ENCODE data around the gene CPNE4. TPM values are rescaled to one million over a fixed set of nuclear protein-coding genes. Genes with fewer than 3 reads are reported as not detected.
"Not testable (repeated sequence)": the region's sequence is repeated elsewhere in the genome, so short reads cannot be mapped to it uniquely, and the experiment has no call there.

Gene CPNE4
- not detected in 2 replicates for total RNA-seq (2014; rRNA removed; shearing (Covaris generic))

DNA sequence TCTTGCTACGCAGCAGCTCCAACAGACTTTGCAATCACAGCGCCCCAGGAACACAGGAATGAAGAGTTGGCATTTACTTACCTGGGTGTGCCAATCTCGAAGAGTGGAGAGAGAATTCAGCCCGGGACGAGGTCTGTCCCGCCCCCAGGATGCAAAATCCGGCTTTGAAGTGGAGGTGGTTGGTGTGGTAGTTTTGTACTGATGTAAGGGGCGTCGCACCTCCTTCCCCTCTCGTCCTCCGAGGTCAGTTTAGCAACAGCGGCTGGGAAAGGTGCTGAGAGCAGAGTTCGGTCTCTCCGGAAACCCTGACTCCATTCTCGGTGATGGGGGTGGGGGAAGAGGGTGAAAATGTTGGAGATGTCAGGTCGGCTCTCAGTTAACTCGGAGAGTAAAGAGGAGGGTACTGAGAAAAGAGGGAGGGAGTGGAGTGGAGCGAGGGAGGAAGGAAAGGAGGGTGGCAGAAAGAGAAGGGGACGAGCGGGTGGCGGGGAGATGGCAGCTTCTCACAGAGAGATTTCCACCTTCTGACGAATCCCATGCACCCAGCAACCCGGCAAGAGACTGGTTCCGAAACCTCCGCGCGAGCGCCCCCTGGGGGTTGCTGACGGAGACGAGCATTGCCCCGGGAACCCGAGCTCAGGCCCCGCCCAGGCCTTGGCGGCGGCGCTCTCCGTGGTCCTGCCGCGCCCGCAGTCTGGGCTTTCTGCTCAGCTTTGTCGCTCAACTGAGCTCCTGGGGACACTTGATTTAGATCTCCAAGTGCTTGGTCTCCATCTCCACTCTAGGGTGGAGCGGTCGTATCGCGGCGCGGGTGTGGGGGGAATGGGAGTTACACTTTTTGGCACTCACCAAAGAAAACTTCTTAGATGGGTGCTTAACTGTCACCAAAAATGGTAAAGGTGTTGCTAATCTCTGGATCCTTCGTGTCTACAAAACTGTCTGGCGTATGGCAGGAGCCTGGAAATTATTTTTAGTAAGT lies at the start of gene CPNE4:
TSS of gene CPNE4 (minus strand) at position 529 of the 979 bp plus-strand sequence.
- DNase-seq (ENCODE audit: low spot score), result peak; percentile 42
- in situ Hi-C loops (cut with HindIII; ENCODE audit: low sequenced_read_pairs), result no loop called here

- DNase-seq (ENCODE audit: low spot score), result no peak
- in situ Hi-C loops (cut with HindIII; ENCODE audit: low sequenced_read_pairs), result no loop called here
Observed at GRCh38 chr3:132083583-132084279, 48.9 kb upstream of the CPNE4 start.

GRCh38 chr3:132083159-132083558 lies 48.3 kb upstream of the CPNE4 start:
- in situ Hi-C loops (cut with HindIII; ENCODE audit: low sequenced_read_pairs), result no loop called here
- no peak for DNase-seq (ENCODE audit: low spot score)

GRCh38 chr3:132079147-132079546 lies 44.3 kb upstream of the CPNE4 start:
- in situ Hi-C loops (cut with HindIII; ENCODE audit: low sequenced_read_pairs), result no loop called here
- DNase-seq (ENCODE audit: low spot score), result no peak

DNA sequence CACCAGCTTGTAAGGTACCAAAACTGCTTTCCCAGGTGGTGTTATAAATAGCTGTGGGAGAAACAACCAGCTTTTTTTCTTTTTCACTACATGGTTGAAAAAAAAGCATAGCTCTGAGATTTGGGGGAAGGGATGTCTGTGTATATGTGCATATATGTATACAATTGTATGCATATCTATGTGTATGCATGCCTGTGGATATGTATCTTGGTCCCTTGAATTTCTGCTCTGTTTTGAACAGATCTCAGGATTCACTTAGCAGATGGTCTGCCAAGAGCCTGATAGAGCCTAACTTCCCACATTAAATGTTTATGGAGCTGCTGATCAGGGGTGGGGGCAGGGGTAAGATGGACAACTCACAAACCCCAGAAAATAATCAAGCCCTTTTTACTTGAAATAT lies 39.0 kb upstream of the CPNE4 start:
- in situ Hi-C loops (cut with HindIII; ENCODE audit: low sequenced_read_pairs), result no loop called here
- no peak for DNase-seq (ENCODE audit: low spot score)

- DNase-seq (ENCODE audit: low spot score), result no peak
- in situ Hi-C loops (cut with HindIII; ENCODE audit: low sequenced_read_pairs), result no loop called here
Observed at GRCh38 chr3:132071043-132071442, 36.2 kb upstream of the CPNE4 start.

DNA sequence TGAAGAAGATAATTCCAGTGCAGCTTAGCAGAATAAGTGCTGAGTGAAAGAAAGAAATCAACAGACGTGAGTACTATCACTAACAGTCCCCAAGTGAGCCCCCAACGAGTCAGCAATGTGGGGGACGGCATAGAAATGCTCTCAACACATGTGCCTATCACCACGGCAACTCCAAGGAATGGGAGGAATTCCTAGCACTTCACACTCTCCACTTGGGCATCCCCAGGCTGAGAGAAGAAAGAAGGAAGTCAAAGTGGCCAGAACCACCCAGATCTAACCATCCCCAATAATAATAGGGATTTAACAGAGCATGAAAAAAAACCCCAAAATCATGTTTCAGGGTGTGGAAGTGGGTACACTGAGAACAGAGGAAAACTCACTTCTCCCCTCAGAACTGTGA lies 29.3 kb upstream of the CPNE4 start:
- DNase-seq (ENCODE audit: low spot score), result no peak
- in situ Hi-C loops (cut with HindIII; ENCODE audit: low sequenced_read_pairs), result no loop called here

- no peak for DNase-seq (ENCODE audit: low spot score)
- in situ Hi-C loops (cut with HindIII; ENCODE audit: low sequenced_read_pairs), result no loop called here
Observed at GRCh38 chr3:132062535-132062934, 27.7 kb upstream of the CPNE4 start.

- DNase-seq (ENCODE audit: low spot score), result no peak
- in situ Hi-C loops (cut with HindIII; ENCODE audit: low sequenced_read_pairs), result no loop called here
Observed at GRCh38 chr3:132055872-132056271, 21.1 kb upstream of the CPNE4 start.

DNA sequence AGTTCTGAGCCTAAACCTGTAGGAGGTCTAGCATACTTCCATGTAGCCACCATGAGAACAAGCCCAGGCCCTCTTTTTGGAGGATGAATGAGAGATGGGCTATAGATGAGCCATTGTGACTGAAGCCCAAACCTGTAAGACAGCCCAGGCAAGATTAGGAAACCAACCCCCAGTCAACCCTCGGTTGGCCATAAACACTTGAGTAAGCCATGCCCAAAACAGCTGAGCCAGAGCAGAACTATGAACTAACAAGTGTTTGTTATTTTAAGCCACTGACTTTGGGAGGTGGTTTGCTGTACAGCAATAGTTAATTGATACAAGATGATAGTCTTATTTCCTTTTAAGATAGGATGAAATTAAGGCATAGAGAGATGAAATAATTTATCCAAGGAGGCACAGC lies 12.4 kb upstream of the CPNE4 start:
- in situ Hi-C loops (cut with HindIII; ENCODE audit: low sequenced_read_pairs), result no loop called here
- no peak for DNase-seq (ENCODE audit: low spot score)

DNA sequence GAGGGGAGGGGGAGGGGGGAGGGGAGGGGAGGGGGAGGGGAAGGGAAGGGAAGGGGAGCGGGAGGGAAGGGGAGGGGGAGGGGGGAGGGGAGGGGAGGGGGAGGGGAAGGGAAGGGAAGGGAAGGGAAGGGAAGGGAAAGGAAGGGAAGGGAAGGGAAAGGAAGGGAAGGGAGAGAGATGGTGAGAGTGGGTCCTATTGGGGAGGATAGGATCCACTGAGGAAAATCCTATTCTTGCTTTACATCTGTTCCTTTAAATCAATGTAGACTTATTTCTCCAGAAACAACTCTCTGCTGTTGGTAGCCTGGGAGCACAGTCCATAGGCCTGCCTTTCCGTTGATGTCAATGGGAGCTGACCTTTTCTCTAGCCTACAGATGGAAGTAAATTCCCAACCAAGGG lies 10.1 kb upstream of the CPNE4 start:
- in situ Hi-C loops (cut with HindIII; ENCODE audit: low sequenced_read_pairs); DNase-seq (ENCODE audit: low spot score): not testable (repeated sequence)

DNA sequence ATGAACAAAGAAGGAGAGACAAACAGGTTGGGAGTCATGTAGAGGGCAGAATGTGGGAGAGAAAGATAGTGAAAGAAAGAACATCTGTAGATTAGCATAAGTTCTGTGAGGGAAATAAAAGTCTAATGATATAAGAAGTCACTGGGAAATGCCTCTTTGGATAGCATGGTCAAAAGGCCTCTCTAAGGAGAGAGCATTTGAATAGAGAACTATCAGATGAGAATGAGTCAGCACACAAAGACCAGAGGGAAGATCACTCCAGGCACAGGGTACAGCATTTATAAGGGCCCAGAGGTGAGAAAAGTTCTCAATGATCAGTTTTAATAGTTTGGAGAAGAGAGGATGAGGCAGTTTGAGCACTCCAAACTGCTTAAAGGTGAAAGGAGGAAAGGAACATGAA lies 7.9 kb upstream of the CPNE4 start:
- in situ Hi-C loops (cut with HindIII; ENCODE audit: low sequenced_read_pairs), result no loop called here
- no peak for DNase-seq (ENCODE audit: low spot score)

DNA sequence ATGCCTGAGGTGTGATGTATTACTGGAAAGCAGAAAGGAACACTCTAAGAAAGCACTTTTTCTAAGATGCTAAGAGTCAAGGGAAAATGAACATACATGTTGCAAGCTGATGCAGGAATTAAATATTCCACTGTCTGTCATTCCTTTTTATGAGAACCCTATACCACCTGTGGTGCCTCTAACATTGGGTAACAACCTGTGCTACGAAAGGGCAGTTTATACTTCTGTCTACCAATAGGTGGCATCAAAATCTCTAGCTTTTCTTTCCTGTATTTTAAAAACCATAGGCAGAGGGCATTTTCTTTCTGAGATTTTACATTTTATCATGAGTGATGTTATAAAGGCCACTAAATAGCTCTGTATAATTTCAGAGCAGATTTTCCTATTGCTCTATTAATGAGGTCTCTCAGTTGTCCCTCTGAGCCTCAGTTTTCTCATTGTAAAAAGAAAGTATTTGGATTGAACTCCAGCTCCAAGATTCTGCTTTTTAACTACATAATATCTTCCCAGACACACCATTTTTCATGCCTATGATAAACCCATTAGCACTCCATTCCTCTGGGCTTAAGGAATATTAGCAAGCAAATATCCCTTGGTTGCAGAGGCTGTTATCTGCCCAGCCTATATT lies 3.5 kb upstream of the CPNE4 start:
- in situ Hi-C loops (cut with HindIII; ENCODE audit: low sequenced_read_pairs), result no loop called here
- DNase-seq (ENCODE audit: low spot score), result peak; percentile 6

- in situ Hi-C loops (cut with HindIII; ENCODE audit: low sequenced_read_pairs), result no loop called here
Observed at GRCh38 chr3:132037581-132037980, 2.8 kb upstream of the CPNE4 start.

GRCh38 chr3:132037056-132037455 lies 2.2 kb upstream of the CPNE4 start:
- no peak for DNase-seq (ENCODE audit: low spot score)
- in situ Hi-C loops (cut with HindIII; ENCODE audit: low sequenced_read_pairs), result no loop called here

More at GRCh38 chr3:132037581-132037980, 2.8 kb upstream of the CPNE4 start:
- DNase-seq (ENCODE audit: low spot score), result no peak

GRCh38 chr3:132034097-132034485 lies 723 bp downstream of the CPNE4 start:
- no peak for DNase-seq (ENCODE audit: low spot score)
- in situ Hi-C loops (cut with HindIII; ENCODE audit: low sequenced_read_pairs), result no loop called here

DNA sequence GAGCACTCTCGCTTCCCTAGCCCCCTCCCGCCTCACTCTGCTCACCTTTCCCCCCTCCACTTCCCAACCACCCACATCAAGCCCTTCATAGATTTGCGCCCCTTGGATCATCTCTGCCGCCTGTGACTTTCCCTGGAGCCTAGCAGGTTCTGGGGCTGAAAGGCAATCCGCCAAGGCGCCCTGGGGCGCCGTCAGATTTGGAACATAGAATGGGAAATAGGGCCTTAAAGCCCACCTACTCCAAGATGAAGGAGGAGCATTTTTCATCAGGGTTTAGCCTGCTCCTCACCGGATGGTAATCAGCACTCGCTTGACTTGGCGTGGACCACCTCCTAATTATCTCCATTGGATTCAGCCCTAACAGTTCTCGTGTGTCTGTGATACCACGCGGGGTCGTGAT lies 1.3 kb downstream of the CPNE4 start:
- in situ Hi-C loops (cut with HindIII; ENCODE audit: low sequenced_read_pairs), result no loop called here
- no peak for DNase-seq (ENCODE audit: low spot score)

DNA sequence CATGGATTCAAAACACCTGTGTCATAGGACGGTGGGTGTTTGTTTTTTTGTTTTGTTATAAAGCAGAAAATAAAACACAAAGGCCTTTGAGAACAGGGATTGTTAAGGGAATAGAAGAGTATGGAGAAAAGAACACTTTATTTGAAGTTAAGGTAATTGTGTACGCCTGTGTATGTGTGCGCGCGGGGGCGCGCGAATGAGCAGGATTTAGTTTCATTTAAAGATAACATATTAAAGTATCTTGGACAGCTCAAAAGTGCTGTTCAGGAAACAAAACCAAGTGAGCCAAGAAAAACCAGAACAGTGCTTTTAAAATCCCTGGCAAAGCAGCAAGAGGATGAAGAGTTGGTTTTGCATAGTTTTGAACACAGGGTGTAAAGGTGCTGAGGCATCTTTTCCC lies 1.9 kb downstream of the CPNE4 start:
- DNase-seq (ENCODE audit: low spot score), result no peak
- in situ Hi-C loops (cut with HindIII; ENCODE audit: low sequenced_read_pairs), result no loop called here

- DNase-seq (ENCODE audit: low spot score), result peak; percentile 60
- in situ Hi-C loops (cut with HindIII; ENCODE audit: low sequenced_read_pairs), result no loop called here
Observed at GRCh38 chr3:132029182-132029902, 5.5 kb downstream of the CPNE4 start.
